B cell (primary cell): ENCODE data around the gene HOXA10.

Experiments
- CTCF ChIP-seq: fragments of 200-600 bp; IDR thresholded peaks from one replicate; pipeline ENCODE4 v1.8.0; 2022; ENCODE audit warnings: antibody characterized with exemption, mild to moderate bottlenecking
- EZH2 ChIP-seq: IDR thresholded peaks from 2 replicates; pipeline ENCODE4 v1.6.1; 2012; ENCODE audit warnings: borderline replicate concordance, low read depth, mild to moderate bottlenecking, moderate library complexity, low read length; ENCODE audit not compliant: insufficient read depth, poor library complexity, severe bottlenecking

GRCh38 chr7:27220440-27220955 lies 46.4 kb upstream of the HOXA10 start:
- TF ChIP-seq CTCF (no peak), EZH2 (peak; percentile 81)
